Peyer's patch (tissue), 4 donors: ENCODE measurements around the gene VIM.

ENCODE experiments used
- POLR2A ChIP-seq, 2 donors: fragments of 450-650 bp; IDR thresholded peaks; one replicate each; pipeline ENCODE4 v1.5.1; 2017; ENCODE audit warnings: antibody characterized with exemption in 2 of 2, mild to moderate bottlenecking in 2 of 2, moderate library complexity in 2 of 2
- TF ChIP-seq, protein P1 (sequence below), 6 experiments: fragments of 450-650 bp in 4 of 6; fragments of 200-600 bp in 2 of 6; sonication (generic) in 1 of 6; IDR thresholded peaks; one replicate each; pipeline ENCODE4 v1.5.1; 2017 to 2019; ENCODE audit warnings: antibody characterized with exemption in 6 of 6, mild to moderate bottlenecking in 3 of 6, moderate library complexity in 1 of 6

DNA sequence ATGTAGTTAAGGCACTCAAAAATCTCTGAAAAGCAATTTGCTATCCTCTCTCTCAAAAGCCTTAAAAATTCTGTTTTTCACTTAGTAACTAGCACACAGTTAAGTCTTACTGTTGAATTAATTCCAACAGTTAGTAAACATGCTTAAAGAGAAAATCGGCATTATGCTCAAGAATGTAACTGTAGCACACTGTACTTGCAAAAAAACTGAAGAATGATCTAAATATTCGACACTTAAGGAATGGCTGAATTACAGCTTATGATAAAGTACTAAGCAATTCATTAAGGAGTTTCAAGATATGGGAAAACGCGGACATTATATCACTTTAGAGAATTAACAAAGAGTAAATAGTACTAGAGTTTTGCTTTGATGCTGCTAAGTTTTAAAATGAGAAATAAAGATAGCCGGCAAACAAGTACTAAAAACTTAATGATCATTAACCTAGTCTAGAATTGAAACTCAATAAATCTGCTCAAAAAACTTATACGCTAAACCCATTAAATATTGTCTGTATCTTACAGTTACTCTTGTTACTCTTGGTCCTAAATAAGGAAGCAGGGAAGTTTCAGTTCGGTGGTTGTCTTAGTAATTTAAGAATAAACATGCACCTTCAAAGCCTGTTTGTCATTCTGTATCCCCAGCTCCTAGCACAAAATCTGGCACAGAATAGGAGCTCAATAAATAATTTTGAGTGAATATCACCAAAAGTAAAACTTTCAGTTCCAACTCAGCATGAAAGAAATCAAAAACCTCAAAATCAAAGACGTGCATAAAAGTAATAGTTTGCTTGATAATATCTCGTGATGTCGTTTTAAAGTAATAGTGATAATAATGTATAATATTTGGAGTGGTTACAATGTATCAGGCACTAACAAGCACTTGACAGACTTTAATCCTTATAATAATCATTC lies 27.8 kb upstream of the VIM start:
- no peak for TF ChIP-seq POLR2A (IDR thresholded peaks at IDR 0.05)
- TF ChIP-seq, protein P1, sequence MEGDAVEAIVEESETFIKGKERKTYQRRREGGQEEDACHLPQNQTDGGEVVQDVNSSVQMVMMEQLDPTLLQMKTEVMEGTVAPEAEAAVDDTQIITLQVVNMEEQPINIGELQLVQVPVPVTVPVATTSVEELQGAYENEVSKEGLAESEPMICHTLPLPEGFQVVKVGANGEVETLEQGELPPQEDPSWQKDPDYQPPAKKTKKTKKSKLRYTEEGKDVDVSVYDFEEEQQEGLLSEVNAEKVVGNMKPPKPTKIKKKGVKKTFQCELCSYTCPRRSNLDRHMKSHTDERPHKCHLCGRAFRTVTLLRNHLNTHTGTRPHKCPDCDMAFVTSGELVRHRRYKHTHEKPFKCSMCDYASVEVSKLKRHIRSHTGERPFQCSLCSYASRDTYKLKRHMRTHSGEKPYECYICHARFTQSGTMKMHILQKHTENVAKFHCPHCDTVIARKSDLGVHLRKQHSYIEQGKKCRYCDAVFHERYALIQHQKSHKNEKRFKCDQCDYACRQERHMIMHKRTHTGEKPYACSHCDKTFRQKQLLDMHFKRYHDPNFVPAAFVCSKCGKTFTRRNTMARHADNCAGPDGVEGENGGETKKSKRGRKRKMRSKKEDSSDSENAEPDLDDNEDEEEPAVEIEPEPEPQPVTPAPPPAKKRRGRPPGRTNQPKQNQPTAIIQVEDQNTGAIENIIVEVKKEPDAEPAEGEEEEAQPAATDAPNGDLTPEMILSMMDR (IDR thresholded peaks at IDR 0.05), result no peak
